Sigmoid colon (tissue), 4 donors: ENCODE measurements around the gene ZNF2.

Experiments
- EP300 ChIP-seq, 4 donors: sonication (generic); formaldehyde crosslinking; IDR thresholded peaks; one replicate each; pipeline ENCODE4 v1.6.1; 2017; ENCODE audit warnings: antibody characterized with exemption in 4 of 4
- POLR2A ChIP-seq, 2 donors: fragments of 450-650 bp; IDR thresholded peaks; one replicate each; pipeline ENCODE4 v1.6.1; 2016; ENCODE audit warnings: antibody characterized with exemption in 2 of 2, mild to moderate bottlenecking in 2 of 2, moderate library complexity in 2 of 2
- TF ChIP-seq, protein P1 (sequence below), 4 experiments: fragments of 450-650 bp in 3 of 4; fragments of 200-600 bp in 1 of 4; IDR thresholded peaks; one replicate each; pipeline ENCODE4 v1.5.1; 2016 to 2019; ENCODE audit warnings: antibody characterized with exemption in 4 of 4, mild to moderate bottlenecking in 3 of 4, moderate library complexity in 2 of 4

DNA sequence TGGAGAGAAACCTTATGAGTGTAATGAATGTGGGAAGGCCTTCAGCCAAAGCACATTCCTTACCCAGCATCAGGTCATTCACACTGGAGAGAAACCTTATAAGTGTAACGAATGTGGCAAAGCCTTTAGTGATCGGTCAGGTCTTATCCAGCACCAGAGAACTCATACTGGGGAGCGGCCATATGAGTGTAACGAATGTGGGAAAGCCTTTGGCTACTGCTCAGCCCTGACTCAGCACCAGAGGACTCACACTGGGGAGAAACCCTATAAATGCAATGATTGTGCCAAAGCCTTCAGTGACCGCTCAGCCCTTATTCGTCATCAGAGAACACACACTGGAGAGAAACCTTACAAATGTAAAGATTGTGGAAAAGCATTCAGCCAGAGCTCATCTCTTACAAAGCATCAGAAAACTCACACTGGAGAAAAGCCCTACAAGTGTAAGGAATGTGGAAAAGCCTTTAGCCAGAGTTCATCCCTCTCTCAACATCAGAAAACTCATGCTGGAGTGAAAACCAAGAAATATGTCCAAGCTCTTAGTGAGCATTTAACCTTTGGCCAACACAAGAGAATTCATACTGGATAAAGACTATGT lies 49.5 kb downstream of the ZNF2 start:
- TF ChIP-seq, protein P1, sequence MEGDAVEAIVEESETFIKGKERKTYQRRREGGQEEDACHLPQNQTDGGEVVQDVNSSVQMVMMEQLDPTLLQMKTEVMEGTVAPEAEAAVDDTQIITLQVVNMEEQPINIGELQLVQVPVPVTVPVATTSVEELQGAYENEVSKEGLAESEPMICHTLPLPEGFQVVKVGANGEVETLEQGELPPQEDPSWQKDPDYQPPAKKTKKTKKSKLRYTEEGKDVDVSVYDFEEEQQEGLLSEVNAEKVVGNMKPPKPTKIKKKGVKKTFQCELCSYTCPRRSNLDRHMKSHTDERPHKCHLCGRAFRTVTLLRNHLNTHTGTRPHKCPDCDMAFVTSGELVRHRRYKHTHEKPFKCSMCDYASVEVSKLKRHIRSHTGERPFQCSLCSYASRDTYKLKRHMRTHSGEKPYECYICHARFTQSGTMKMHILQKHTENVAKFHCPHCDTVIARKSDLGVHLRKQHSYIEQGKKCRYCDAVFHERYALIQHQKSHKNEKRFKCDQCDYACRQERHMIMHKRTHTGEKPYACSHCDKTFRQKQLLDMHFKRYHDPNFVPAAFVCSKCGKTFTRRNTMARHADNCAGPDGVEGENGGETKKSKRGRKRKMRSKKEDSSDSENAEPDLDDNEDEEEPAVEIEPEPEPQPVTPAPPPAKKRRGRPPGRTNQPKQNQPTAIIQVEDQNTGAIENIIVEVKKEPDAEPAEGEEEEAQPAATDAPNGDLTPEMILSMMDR (IDR thresholded peaks at IDR 0.05) = no peak
- TF ChIP-seq POLR2A (IDR thresholded peaks at IDR 0.05) (no peak), EP300 (IDR thresholded peaks at IDR 0.05) (no peak)
